Prostate gland (tissue), 2 donors: ENCODE results near the gene YJU2.

Experiments used
- CTCF ChIP-seq, 4 experiments: fragments of 200-600 bp in 2 of 4; fragments of 450-650 bp in 2 of 4; sonication (generic) in 2 of 4; IDR thresholded peaks; 1 replicate in 3 of 4; 2 replicates in 1 of 4; pipeline ENCODE4 v1.5.1; 2016 to 2019; ENCODE audit warnings: antibody characterized with exemption in 4 of 4, mild to moderate bottlenecking in 2 of 4, moderate library complexity in 2 of 4
- POLR2A ChIP-seq: fragments of 450-650 bp; IDR thresholded peaks from one replicate; pipeline ENCODE4 v1.6.1; 2016; ENCODE audit warnings: antibody characterized with exemption, mild to moderate bottlenecking
- POLR2AphosphoS5 ChIP-seq: sonication (generic); formaldehyde crosslinking; IDR thresholded peaks from one replicate; pipeline ENCODE4 v1.6.1; 2017; ENCODE audit warnings: antibody characterized with exemption

GRCh38 chr19:4234142-4234861, 12.6 kb upstream of the YJU2 start:
- TF ChIP-seq POLR2A = no peak
- no peak for TF ChIP-seq POLR2AphosphoS5
- no peak for TF ChIP-seq CTCF (IDR thresholded peaks at IDR 0.05)
